Fibroblast of skin of scalp (primary cell): ENCODE results near the gene SBK2. TPM values are rescaled to one million over a fixed set of nuclear protein-coding genes. Genes with fewer than 3 reads are reported as not detected.
"Not testable (repeated sequence)": the region's sequence is repeated elsewhere in the genome, so short reads cannot be mapped to it uniquely, and the experiment has no call there.

Experiments used
- DNase-seq: peaks from one replicate; pipeline ENCODE4 v3.0.0-alpha.2; 2013
- polyA plus RNA-seq, 2 experiments: library from polyadenylated mRNA; unstranded; fragments of 120-200 nt; gene quantifications; one replicate each; pipeline ENCODE4 v1.2.1, GENCODE V29; 2013; ENCODE audit not compliant: insufficient read length in 2 of 2

SBK2 gene
- 0.14 TPM for polyA plus RNA-seq (2013, experiment 1 of 2; ENCODE audit: insufficient read length)
- polyA plus RNA-seq (2013, experiment 2 of 2; ENCODE audit: insufficient read length) = not detected

- DNase-seq = peak; percentile 20
Observed at GRCh38 chr19:55536951-55537740, at the start of gene SBK2. TSS of gene SBK2 (minus strand) at chr19:55537133. CDS start at chr19:55536294, 839 bp downstream.

- peak; percentile 79 for DNase-seq
Observed at GRCh38 chr19:55585658-55586339, 48.9 kb upstream of the SBK2 start.

GRCh38 chr19:55584871-55585270, 47.9 kb upstream of the SBK2 start:
- DNase-seq = no peak

- not testable (repeated sequence) for DNase-seq
Observed at GRCh38 chr19:55583897-55584296, 47.0 kb upstream of the SBK2 start.

- not testable (repeated sequence) for DNase-seq
Observed at GRCh38 chr19:55582284-55582683, 45.4 kb upstream of the SBK2 start.

GRCh38 chr19:55581823-55582223, 44.9 kb upstream of the SBK2 start:
- DNase-seq = no peak

- no peak for DNase-seq
Observed at GRCh38 chr19:55581145-55581822, 44.4 kb upstream of the SBK2 start.

- peak; percentile 92 for DNase-seq
Observed at GRCh38 chr19:55580628-55581144, 43.8 kb upstream of the SBK2 start, which contains the start of gene ZNF579. TSS of gene ZNF579 (minus strand) at chr19:55580848. CDS start at chr19:55579639, 1,209 bp downstream.

GRCh38 chr19:55579766-55580621, 43.1 kb upstream of the SBK2 start:
- peak; percentile 50 for DNase-seq

- DNase-seq = no peak
Observed at GRCh38 chr19:55578761-55579747, 42.1 kb upstream of the SBK2 start.

- no peak for DNase-seq
Observed at GRCh38 chr19:55578031-55578760, 41.3 kb upstream of the SBK2 start.

GRCh38 chr19:55576746-55577145, 39.8 kb upstream of the SBK2 start:
- no peak for DNase-seq

GRCh38 chr19:55573929-55574328, 37.0 kb upstream of the SBK2 start:
- DNase-seq = not testable (repeated sequence)

- DNase-seq = not testable (repeated sequence)
Observed at GRCh38 chr19:55569477-55569876, 32.5 kb upstream of the SBK2 start.

- DNase-seq = no peak
Observed at GRCh38 chr19:55567708-55568328, 30.9 kb upstream of the SBK2 start.

GRCh38 chr19:55566823-55567222, 29.9 kb upstream of the SBK2 start:
- DNase-seq = no peak

- peak; percentile 22 for DNase-seq
Observed at GRCh38 chr19:55563261-55563690, 26.3 kb upstream of the SBK2 start.

- no peak for DNase-seq
Observed at GRCh38 chr19:55559684-55560083, 22.8 kb upstream of the SBK2 start.

- no peak for DNase-seq
Observed at GRCh38 chr19:55554741-55555152, 17.8 kb upstream of the SBK2 start.
